HG02759 (cell line): ENCODE results near the gene GRM4.

Experiments
- ATAC-seq: cut with Tn5 transposase; IDR thresholded peaks from one replicate; pipeline ENCODE4 v1.9.1; 2021; ENCODE audit warnings: mild to moderate bottlenecking, moderate library complexity; ENCODE audit not compliant: unreplicated experiment

Gene GRM4

GRCh38 chr6:34157851-34158250, 12.0 kb upstream of the GRM4 start:
- ATAC-seq = no peak

- ATAC-seq = no peak
Measured at GRCh38 chr6:34157236-34157830, 11.4 kb upstream of the GRM4 start.

GRCh38 chr6:34155471-34156300, 9.8 kb upstream of the GRM4 start:
- ATAC-seq = no peak

GRCh38 chr6:34154668-34155447, 9.0 kb upstream of the GRM4 start:
- no peak for ATAC-seq

GRCh38 chr6:34152806-34153520, 7.1 kb upstream of the GRM4 start:
- ATAC-seq = no peak

DNA sequence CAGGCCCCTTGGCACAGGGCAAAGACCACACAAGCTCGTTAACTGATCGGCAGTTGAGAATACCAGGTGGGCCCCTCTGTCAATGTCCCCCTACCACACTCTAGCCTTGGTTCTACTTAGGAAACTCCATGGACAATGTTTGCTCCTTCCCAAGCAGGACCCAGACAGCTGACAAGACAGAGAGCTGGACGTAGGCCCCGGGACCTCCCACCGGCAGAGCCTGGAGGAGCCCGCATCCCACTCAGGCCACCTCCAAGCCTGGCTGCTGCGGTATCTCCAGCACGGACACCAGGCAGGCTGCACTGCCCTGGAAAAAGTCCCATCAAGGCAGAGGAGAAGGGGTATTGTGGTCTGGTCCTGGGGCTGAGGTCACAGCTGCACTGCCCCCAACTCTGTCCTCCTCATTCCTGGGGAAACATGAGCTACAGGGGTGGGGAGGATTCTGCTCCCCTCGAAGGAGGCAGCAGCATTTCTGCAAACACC, 6.2 kb upstream of the GRM4 start:
- ATAC-seq = no peak

- ATAC-seq = no peak
Measured at GRCh38 chr6:34151321-34152041, 5.6 kb upstream of the GRM4 start.

DNA sequence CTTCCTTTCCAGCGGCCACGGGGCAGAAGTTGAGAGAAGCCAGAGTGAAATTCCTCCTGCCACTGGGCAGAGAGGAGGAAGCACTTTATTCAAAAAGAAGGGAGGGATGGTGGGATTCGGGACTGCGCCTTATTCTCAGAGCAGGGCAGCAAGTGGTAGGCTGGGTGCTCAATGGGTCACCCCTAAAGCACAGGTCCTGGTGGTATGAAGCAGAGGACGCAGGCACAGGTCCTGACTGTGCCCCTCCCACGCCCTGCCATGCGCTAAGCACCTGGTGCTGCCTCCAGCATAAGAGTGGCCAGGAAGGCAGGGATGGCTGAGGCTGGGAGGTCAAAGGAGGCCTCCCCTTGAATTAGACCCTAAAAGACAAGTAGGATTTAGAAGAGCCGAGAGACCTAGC, 4.9 kb upstream of the GRM4 start:
- ATAC-seq = no peak

GRCh38 chr6:34149831-34150400, 4.0 kb upstream of the GRM4 start:
- no peak for ATAC-seq

DNA sequence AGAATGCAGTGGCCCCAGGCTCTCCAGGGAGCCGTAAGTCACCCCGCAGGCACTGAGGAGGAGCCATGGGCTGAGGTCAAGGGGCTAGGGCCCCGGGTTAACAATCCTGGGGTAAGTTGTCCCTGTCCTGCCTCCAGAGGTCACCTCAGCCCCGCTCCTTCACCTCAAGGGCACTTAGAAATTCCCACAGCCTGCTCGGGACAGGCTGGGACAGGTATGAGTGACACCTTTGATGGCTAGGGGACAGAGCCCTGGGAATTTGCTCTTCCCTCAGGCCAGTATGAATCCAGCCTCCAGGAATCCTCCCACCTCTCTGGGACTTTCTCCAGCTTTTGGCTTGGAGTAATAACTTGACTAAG, 3.5 kb upstream of the GRM4 start:
- ATAC-seq = no peak

DNA sequence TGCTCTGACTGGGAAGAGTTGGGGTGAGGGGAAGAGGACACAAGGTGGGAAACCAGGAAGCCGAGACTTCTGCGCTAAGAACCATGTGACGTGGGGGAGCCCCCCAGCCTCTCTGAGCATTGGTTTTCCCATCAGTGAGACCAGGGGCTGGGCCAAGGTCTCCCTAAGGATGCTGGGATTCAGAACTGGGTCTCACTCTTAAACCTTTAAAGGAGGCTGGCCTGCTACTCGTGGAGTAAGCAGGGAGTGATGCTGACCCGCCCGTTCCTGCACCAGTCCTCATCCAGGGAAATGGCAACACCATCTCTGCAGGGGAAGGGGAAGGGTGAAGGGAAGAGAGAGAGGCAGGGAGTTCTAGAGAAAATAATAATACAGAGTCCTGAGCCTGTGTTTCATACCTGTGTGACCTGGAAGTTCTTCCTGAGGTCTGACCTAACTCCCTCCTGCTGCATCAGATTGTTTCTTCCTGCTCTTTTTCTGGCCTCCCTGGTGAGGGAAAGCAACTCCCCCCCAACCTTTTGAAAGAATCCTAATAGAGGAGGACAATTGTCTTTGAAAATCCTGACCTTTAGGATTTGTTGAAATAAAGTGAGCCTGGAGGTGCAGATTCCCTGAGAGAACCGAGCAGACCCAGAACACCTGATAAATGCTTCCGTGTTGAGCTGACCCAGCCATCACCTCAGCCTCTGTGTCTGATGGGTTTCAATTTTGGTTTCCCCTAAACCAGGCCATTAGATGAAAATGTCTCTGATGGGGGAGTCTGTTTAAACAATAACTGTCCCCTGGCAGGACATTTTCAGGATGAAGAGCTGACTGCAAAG, 3.0 kb upstream of the GRM4 start:
- no peak for ATAC-seq

- ATAC-seq = no peak
Measured at GRCh38 chr6:34147906-34148630, 2.2 kb upstream of the GRM4 start.

- no peak for ATAC-seq
Measured at GRCh38 chr6:34146801-34147592, 1.1 kb upstream of the GRM4 start.

DNA sequence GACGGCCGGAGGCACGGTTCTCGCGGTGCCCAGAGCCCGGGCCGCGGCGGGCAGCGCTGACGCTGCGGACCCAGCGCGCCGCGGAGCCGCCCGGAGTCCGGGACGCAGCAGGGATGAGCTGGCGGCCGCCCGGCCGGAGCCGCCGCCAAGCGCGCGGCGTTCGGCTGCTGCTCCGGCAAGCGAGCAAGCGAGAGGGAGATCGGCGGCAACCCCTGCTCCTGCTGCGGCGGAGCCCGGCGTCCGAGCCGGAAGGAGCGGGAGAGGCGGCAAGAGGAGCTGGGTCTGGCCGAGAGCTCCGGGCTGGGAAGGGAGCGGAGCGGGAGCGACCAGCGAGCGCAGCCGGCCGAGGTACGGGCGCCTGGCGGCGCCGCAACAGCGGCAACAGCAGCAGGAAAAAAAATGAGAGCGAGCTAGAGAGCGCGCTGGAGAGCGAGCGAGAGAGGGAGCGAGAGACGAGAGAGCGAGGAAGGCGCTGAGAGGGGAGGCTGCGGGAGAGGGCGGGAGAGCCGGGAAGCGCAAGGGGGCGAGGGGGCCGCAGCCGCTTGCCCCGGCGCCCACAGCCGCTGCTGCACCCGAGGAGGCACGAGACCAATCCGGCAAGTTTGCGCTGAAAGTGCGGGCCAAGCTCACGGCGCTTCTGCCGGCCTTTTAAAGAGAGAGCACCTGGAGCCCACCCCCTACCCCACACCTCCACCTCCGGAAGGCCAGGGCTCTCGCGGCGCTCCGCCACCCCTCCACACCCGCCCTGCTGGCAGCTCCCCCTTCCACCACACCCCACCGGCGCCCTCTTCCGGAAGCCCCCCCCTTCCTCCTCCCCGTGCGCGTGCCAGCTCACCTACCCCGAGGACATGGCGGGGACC, 496 bp downstream of the GRM4 start:
- no peak for ATAC-seq

DNA sequence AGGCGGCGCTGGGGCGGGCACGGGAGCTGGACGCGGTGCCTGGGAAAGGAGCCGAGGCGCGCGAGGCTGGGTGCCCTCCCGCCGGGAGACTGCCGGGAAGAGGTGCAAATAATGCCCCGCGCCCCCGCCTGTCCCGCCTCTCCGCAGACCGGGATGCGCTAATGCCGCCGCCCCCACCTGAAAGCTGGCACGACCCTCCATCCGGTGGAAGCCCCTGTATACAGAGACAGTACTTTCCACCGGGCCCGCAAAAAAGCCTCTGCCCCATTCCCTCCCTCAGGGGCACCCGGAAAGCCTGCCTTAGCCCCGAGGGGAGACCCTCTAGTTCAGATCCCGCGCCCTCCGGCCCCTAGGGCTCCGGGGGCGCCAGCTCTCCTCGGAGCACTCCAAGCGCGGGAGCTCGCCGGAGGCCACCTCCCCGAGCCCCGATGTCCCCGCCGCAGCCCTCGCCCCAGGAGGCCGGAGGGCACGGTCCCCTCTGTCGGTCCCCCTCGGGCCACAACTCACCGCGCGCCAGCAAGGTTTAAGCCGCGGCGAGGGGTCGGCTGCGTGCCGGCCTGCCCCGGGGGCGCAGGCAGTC, 1.2 kb downstream of the GRM4 start:
- ATAC-seq = no peak

DNA sequence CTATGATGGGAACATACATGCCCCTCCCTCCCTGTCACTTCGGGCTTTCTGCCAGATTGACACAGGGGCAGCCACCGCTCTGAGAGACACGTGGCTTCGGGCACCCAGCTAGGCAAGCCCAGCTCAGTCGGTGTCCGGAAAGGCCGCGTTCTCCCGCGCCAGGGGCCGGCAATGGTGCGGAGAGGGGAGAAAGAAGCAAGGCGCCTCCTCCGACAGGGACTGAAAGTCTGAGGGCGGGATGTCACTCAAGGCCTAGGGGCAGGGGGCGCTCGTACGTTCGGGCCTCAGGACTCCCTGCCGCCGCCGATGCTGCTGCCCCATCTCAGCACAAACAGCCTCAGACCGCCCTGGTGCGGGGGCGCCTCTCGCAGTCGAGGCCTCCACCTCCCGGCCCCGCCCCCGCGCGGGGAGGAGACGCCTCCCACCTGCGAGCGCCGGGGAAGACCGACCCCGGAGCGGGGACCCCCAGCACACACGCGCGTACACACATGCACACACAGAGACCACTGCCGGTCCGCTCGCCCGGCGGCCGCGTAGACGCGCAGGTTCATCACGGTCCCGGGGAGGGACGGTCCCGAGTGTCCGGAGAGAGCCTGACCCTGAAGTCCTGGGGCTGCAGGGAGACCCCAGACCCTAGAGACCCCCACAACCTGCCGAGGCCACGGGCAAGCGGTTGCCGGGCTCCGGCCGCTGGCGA, 1.9 kb downstream of the GRM4 start:
- ATAC-seq = no peak
